Ishikawa (cell line): ENCODE measurements around the gene DNAJC5.
A peak's percentile ranks its signal among the peaks of the same experiment; 100 is the strongest.

Source experiments
- CEBPB ChIP-seq: IDR thresholded peaks from 2 replicates; pipeline ENCODE4 v1.6.1; 2012
- CREB1 ChIP-seq: IDR thresholded peaks from 2 replicates; pipeline ENCODE4 v1.6.1; 2012; ENCODE audit warnings: low read depth
- EGR1 ChIP-seq: IDR thresholded peaks from 2 replicates; pipeline ENCODE4 v1.6.1; 2012
- EP300 ChIP-seq: IDR thresholded peaks from 2 replicates; pipeline ENCODE4 v1.6.1; 2012; ENCODE audit warnings: borderline replicate concordance
- FOXM1 ChIP-seq: IDR thresholded peaks from 2 replicates; pipeline ENCODE4 v1.6.1; 2012; ENCODE audit warnings: low read depth, borderline replicate concordance
- MAX ChIP-seq: IDR thresholded peaks from 2 replicates; pipeline ENCODE4 v1.6.1; 2012
- NFIC ChIP-seq: IDR thresholded peaks from 2 replicates; pipeline ENCODE4 v1.6.1; 2012
- RAD21 ChIP-seq: IDR thresholded peaks from 2 replicates; pipeline ENCODE4 v1.6.1; 2012; ENCODE audit warnings: low read depth
- REST ChIP-seq: IDR thresholded peaks from 2 replicates; pipeline ENCODE4 v1.6.1; 2012; ENCODE audit warnings: low read depth, mild to moderate bottlenecking
- TAF1 ChIP-seq: IDR thresholded peaks from 2 replicates; pipeline ENCODE4 v1.6.1; 2012; ENCODE audit warnings: low read depth, mild to moderate bottlenecking
- TCF12 ChIP-seq: IDR thresholded peaks from 2 replicates; pipeline ENCODE4 v1.6.1; 2012; ENCODE audit warnings: low read depth
- USF1 ChIP-seq: IDR thresholded peaks from 2 replicates; pipeline ENCODE4 v1.6.1; 2012

GRCh38 chr20:63848003-63848911 lies 46.7 kb upstream of the DNAJC5 start:
- TF ChIP-seq EP300 (0 out of 2 replicates have a peak, but pooled peaks have one; percentile 8), CEBPB (no peak), EGR1 (no peak), NFIC (no peak), TCF12 (no peak), REST (no peak), MAX (0 out of 2 replicates have a peak, but pooled peaks have one; percentile 9), TAF1 (no peak), CREB1 (no peak), USF1 (no peak), RAD21 (no peak), FOXM1 (no peak)
